Measurements from ENCODE around the gene GREM1. TPM values are rescaled to one million over a fixed set of nuclear protein-coding genes. Genes with fewer than 3 reads are reported as not detected.

GREM1 gene
- 10 to 100 TPM; 10.9 to 42.3 (median 17.8) TPM for total RNA-seq

DNA sequence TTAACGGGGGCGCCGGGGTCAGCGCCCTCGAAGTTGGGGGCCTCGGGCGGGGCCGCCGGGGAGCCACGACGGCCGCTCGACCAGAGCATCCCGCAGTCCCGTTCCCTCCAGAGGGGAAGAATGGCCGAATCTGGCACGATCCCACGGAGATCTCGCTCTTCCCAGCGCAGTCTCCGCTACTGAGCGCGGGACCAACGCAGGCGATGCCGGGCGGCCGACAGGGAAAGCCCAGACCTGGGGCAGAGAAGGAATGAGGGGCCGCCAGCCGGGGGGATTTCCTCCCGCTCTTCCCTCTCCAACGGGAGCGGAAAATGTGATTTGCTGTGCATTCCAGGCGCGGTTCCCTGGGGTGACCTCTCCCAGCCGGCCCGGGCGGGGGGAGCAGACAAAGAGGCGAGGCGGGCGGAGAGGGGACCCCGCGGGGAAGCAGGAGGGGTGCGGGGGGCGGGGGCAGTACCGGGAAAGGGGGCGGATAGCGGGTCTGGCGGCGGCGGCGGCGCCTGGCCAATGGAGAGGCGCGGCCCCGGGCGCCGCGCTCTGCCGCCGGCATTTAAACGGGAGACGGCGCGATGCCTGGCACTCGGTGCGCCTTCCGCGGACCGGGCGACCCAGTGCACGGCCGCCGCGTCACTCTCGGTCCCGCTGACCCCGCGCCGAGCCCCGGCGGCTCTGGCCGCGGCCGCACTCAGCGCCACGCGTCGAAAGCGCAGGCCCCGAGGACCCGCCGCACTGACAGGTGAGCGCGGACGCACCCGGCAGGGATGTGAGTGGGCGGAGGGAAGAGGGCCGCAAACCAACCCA, at the start of gene GREM1:
Gene GREM1, plus strand, starts transcription at position 579 of the 801 bp plus-strand sequence. CDS start 12,687 bp downstream, outside the sequence.
- TF ChIP-seq POLR2AphosphoS5 (IDR thresholded peaks at IDR 0.05), result peak in 1 of 3 donors; percentile 17
- TF ChIP-seq POLR2A (IDR thresholded peaks at IDR 0.05), result no peak
- in situ Hi-C loops (cut with MboI; ENCODE audit: low pct_ligation_motif_present in 1 of 4, low pct_unique_long_range_greater_than_20kb in 1 of 4, low sequenced_read_pairs in 3 of 4) (no loop called here), intact Hi-C loops (cut with DNase I; ENCODE audit: low total_unique reads) (no loop called here)
- 5% methylated on average over 65 of the region's 99 CpGs; no CpG with 5 or more reads in 1 of the 2 donors for WGBS, 2 donors (ENCODE audit: low coverage in 1 of 2)
- peaks cover 78% of the 10 kb centered on the region for H3K27me3 ChIP-seq
- peaks cover 0 to 26% (median 23%) of the 10 kb centered on the region in 4 donors for H3K4me1 ChIP-seq
- H3K4me3 ChIP-seq, result peak within 1 kb of the TSS; percentile 39 to 51 (median 40)
- H3K9me3 ChIP-seq, result no peaks in the 10 kb centered on the region
- H3K36me3 ChIP-seq, result no peaks in the 10 kb centered on the region
- DNase-seq, result peak; percentile 17
- peak within 1 kb of the TSS; percentile 48 to 72 (median 60) for H3K27ac ChIP-seq

DNA sequence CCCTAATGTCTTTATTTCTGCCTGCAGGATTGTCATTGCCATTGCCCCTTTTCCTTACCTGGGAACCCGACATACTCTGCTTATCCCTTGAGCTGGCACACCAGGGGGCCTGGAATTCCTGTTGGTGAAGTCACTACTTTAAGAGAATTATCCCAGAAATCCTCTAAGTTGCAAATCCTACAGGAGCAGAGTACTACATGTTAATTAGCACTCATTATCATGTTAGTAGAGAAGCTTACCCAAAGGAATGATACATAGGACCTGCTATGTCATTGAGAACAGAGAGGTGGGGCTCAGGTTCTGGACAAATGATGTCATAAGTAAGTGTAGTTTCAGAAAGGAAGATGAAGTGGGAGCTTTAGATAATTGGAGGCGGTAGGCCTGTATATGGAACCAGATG, 48.9 kb upstream of the GREM1 start:
- no peaks in the 10 kb centered on the region for H3K9me3 ChIP-seq
- no peaks in the 10 kb centered on the region for H3K4me1 ChIP-seq
- intact Hi-C loops (cut with DNase I; ENCODE audit: low total_unique reads), result no loop called here
- TF ChIP-seq POLR2AphosphoS5 (IDR thresholded peaks at IDR 0.05) (no peak), EP300 (IDR thresholded peaks at IDR 0.05; ENCODE audit: low read depth) (no peak), POLR2A (IDR thresholded peaks at IDR 0.05) (no peak)
- TF ChIP-seq, protein P1, sequence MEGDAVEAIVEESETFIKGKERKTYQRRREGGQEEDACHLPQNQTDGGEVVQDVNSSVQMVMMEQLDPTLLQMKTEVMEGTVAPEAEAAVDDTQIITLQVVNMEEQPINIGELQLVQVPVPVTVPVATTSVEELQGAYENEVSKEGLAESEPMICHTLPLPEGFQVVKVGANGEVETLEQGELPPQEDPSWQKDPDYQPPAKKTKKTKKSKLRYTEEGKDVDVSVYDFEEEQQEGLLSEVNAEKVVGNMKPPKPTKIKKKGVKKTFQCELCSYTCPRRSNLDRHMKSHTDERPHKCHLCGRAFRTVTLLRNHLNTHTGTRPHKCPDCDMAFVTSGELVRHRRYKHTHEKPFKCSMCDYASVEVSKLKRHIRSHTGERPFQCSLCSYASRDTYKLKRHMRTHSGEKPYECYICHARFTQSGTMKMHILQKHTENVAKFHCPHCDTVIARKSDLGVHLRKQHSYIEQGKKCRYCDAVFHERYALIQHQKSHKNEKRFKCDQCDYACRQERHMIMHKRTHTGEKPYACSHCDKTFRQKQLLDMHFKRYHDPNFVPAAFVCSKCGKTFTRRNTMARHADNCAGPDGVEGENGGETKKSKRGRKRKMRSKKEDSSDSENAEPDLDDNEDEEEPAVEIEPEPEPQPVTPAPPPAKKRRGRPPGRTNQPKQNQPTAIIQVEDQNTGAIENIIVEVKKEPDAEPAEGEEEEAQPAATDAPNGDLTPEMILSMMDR (IDR thresholded peaks at IDR 0.05), result no peak
- in situ Hi-C loops (cut with MboI; ENCODE audit: low pct_ligation_motif_present in 1 of 4, low pct_unique_long_range_greater_than_20kb in 1 of 4, low sequenced_read_pairs in 3 of 4), result loop anchor here (10.0 to 25.0 kb wide), 5 partner anchors 168 to 1043 kb away; no protein-coding TSS in a partner anchor
- no peaks in the 10 kb centered on the region for H3K36me3 ChIP-seq
- DNase-seq, result no peak
- no peaks in the 10 kb centered on the region for H3K27me3 ChIP-seq
- H3K4me3 ChIP-seq, result no peak overlapping the region
- 91 to 100% methylated on average over 1 to 2 of the region's 2 CpGs for WGBS, 2 donors (ENCODE audit: low coverage in 1 of 2)
- no peak overlapping the region for H3K27ac ChIP-seq

DNA sequence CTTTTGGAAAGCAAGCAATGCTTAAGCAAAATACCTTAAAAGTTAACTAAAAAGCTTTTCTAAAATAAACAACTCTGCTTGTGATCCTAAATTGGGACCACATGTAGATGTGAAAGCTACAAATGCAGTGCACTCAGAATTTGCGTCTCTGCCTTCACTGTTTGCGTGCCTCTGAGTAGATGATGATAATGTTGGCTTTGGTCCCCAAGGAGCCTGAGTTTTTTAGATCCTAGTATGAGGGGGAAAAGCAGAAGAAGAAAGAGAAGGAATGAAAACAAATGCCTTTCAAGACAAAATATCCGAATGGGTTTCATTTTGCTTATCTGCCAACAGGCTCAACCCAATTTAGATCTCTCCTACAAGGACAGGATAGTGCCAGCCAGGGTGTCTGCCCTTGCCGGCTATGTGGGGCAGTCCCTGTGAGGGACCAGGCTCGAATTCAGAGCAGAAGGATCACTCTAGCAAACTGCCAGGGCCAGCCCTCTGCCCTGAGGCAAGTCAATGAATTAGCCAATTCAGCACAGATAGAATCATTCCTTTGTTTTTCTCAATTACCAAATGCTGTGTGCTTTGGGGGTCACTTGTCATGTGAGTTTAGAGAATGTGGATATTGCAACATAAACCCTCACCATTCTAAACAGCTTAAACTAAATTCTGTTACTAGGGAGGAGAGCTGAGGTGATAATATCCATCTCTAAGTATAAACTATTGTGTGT, 47.8 kb upstream of the GREM1 start:
- H3K27ac ChIP-seq, result peak overlapping the region in 1 of 4 donors; percentile 16

DNA sequence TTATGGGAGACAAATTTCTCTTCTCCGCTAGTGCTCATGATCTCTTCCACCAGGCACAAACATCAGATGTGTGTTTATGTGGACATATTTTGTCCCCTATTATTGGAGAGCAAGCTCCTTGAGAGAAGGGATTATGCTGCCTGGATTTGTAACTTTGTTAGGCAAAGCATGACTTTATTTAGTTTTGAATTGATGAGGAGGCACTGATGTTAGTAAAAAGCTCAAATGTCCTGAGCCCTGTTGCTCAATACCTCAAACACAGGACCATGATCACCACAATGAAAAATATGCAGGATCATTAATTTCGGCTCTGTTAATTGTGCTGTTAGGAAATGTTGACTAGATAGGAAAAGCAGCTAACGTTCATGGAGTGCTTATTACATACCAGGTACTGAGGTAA, 47.2 kb upstream of the GREM1 start:
- H3K36me3 ChIP-seq, result no peaks in the 10 kb centered on the region
- no peaks in the 10 kb centered on the region for H3K4me1 ChIP-seq
- TF ChIP-seq POLR2AphosphoS5 (IDR thresholded peaks at IDR 0.05), result no peak
- no peak for TF ChIP-seq POLR2A (IDR thresholded peaks at IDR 0.05)
- no peak for TF ChIP-seq EP300 (IDR thresholded peaks at IDR 0.05; ENCODE audit: low read depth)
- TF ChIP-seq, protein P1 (IDR thresholded peaks at IDR 0.05), result no peak
- H3K4me3 ChIP-seq, result no peak overlapping the region
- intact Hi-C loops (cut with DNase I; ENCODE audit: low total_unique reads) (no loop called here), in situ Hi-C loops (cut with MboI; ENCODE audit: low pct_ligation_motif_present in 1 of 4, low pct_unique_long_range_greater_than_20kb in 1 of 4, low sequenced_read_pairs in 3 of 4) (loop anchor here (25.0 kb wide), 4 partner anchors 167 to 1042 kb away; no protein-coding TSS in a partner anchor)
- no peak for DNase-seq
- no peaks in the 10 kb centered on the region for H3K27me3 ChIP-seq
- no peaks in the 10 kb centered on the region for H3K9me3 ChIP-seq
- 74 to 94% methylated on average over 3 of the region's 3 CpGs for WGBS, 2 donors (ENCODE audit: low coverage in 1 of 2)
- peak overlapping the region in 1 of 4 donors; percentile 2 for H3K27ac ChIP-seq

More for the DNA sequence above, 47.8 kb upstream of the GREM1 start:
- intact Hi-C loops (cut with DNase I; ENCODE audit: low total_unique reads), result no loop called here
- no peaks in the 10 kb centered on the region for H3K4me1 ChIP-seq
- in situ Hi-C loops (cut with MboI; ENCODE audit: low pct_ligation_motif_present in 1 of 4, low pct_unique_long_range_greater_than_20kb in 1 of 4, low sequenced_read_pairs in 3 of 4), result loop anchor here (10.0 to 25.0 kb wide), 5 partner anchors 167 to 1042 kb away; no protein-coding TSS in a partner anchor
- no peak for DNase-seq
- TF ChIP-seq POLR2A (IDR thresholded peaks at IDR 0.05), result no peak
- peak in 1 of 3 donors; percentile 14 for TF ChIP-seq POLR2AphosphoS5 (IDR thresholded peaks at IDR 0.05)
- TF ChIP-seq, protein P1 (IDR thresholded peaks at IDR 0.05), result no peak
- no peaks in the 10 kb centered on the region for H3K36me3 ChIP-seq
- H3K27me3 ChIP-seq, result no peaks in the 10 kb centered on the region
- WGBS, 2 donors (ENCODE audit: low coverage in 1 of 2), result 47 to 86% methylated on average over 3 to 5 of the region's 5 CpGs
- no peaks in the 10 kb centered on the region for H3K9me3 ChIP-seq
- no peak overlapping the region for H3K4me3 ChIP-seq
